B cell (primary cell): ENCODE measurements around the gene PSMB3.

Source experiments
- EZH2 ChIP-seq: IDR thresholded peaks from 2 replicates; pipeline ENCODE4 v1.6.1; 2012; ENCODE audit warnings: borderline replicate concordance, low read depth, mild to moderate bottlenecking, moderate library complexity, low read length; ENCODE audit not compliant: insufficient read depth, poor library complexity, severe bottlenecking
- TF ChIP-seq, protein P1 (sequence below): fragments of 200-600 bp; IDR thresholded peaks from one replicate; pipeline ENCODE4 v1.8.0; 2022; ENCODE audit warnings: antibody characterized with exemption, mild to moderate bottlenecking

GRCh38 chr17:38721802-38722201 is 30.7 kb upstream of the PSMB3 start:
- TF ChIP-seq, protein P1, sequence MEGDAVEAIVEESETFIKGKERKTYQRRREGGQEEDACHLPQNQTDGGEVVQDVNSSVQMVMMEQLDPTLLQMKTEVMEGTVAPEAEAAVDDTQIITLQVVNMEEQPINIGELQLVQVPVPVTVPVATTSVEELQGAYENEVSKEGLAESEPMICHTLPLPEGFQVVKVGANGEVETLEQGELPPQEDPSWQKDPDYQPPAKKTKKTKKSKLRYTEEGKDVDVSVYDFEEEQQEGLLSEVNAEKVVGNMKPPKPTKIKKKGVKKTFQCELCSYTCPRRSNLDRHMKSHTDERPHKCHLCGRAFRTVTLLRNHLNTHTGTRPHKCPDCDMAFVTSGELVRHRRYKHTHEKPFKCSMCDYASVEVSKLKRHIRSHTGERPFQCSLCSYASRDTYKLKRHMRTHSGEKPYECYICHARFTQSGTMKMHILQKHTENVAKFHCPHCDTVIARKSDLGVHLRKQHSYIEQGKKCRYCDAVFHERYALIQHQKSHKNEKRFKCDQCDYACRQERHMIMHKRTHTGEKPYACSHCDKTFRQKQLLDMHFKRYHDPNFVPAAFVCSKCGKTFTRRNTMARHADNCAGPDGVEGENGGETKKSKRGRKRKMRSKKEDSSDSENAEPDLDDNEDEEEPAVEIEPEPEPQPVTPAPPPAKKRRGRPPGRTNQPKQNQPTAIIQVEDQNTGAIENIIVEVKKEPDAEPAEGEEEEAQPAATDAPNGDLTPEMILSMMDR, result no peak
- TF ChIP-seq EZH2, result no peak
